ENCODE data around the gene SLC2A1. TPM values are rescaled to one million over a fixed set of nuclear protein-coding genes. Genes with fewer than 3 reads are reported as not detected.
A peak's percentile ranks its signal among the peaks of the same experiment; 100 is the strongest.

The SLC2A1 gene
- total and polyA plus RNA-seq, 2 of the 13 experiments (the other 11 are each of a cell fraction or from before 2014, with no cell fraction given), result 125 to 423 TPM

- TF ChIP-seq ZBTB40 (IDR thresholded peaks at IDR 0.05) (no peak), ZBTB40 (CRISPR knock-in tag; IDR thresholded peaks at IDR 0.05) (0 out of 2 replicates have a peak, but pooled peaks have one; percentile 25), ZBTB37 (CRISPR knock-in tag; IDR thresholded peaks at IDR 0.05) (no peak), GPBP1L1 (CRISPR knock-in tag; IDR thresholded peaks at IDR 0.05) (no peak), ZNF543 (CRISPR knock-in tag; IDR thresholded peaks at IDR 0.05) (no peak), AHDC1 (CRISPR knock-in tag; IDR thresholded peaks at IDR 0.05; ENCODE audit: borderline replicate concordance) (no peak), E2F5 (CRISPR knock-in tag; conservative IDR thresholded peaks at IDR 0.05) (no peak), IRF1 (CRISPR knock-in tag; IDR thresholded peaks at IDR 0.05; ENCODE audit: low read depth) (no peak)
Measured at GRCh38 chr1:42957880-42958487, 684 bp downstream of the SLC2A1 start (continued).
